HL-60 (cell line): ENCODE results near the gene GALNT4.

ENCODE experiments used
- DNase-seq, 2 experiments: peaks; one replicate each; pipeline ENCODE4 v3.0.0-alpha.2; 2010 to 2020; ENCODE audit warnings: low read depth in 1 of 2, low spot score in 1 of 2
- H3K27ac ChIP-seq: fragments of 250-450 bp; sonication (Bioruptor Pico); replicated peaks from 2 replicates; pipeline ENCODE4 v1.5.1; 2020; ENCODE audit warnings: mild to moderate bottlenecking, moderate library complexity
- H3K27me3 ChIP-seq: fragments of 250-450 bp; sonication (Bioruptor Pico); 2 replicates; pipeline ENCODE4 v1.5.1; 2021; ENCODE audit warnings: mild to moderate bottlenecking, moderate library complexity; ENCODE audit not compliant: insufficient read depth, poor library complexity, severe bottlenecking
- H3K4me3 ChIP-seq: replicated peaks from 2 replicates; pipeline ENCODE4 v1.5.1; 2011; ENCODE audit warnings: mild to moderate bottlenecking, control low read depth, low read length; ENCODE audit not compliant: insufficient read depth
- GABPA ChIP-seq: IDR thresholded peaks from 2 replicates; pipeline ENCODE4 v1.6.1; 2012; ENCODE audit warnings: low read depth
- POLR2AphosphoS5 ChIP-seq: IDR thresholded peaks from 2 replicates; pipeline ENCODE4 v1.6.1; 2012; ENCODE audit warnings: low read depth
- SPI1 ChIP-seq: IDR thresholded peaks from 2 replicates; pipeline ENCODE4 v1.6.1; 2012; ENCODE audit warnings: low read depth, mild to moderate bottlenecking, borderline replicate concordance
- TF ChIP-seq, protein P1 (sequence below): IDR thresholded peaks from 2 replicates; pipeline ENCODE4 v1.6.1; 2012; ENCODE audit warnings: low read depth; ENCODE audit not compliant: insufficient replicate concordance
- TF ChIP-seq, protein P2 (sequence below): IDR thresholded peaks from one replicate; pipeline ENCODE4 v1.5.1; 2011; ENCODE audit warnings: low read length, control low read depth, inconsistent platforms; ENCODE audit not compliant: insufficient read depth

GALNT4 gene

DNA sequence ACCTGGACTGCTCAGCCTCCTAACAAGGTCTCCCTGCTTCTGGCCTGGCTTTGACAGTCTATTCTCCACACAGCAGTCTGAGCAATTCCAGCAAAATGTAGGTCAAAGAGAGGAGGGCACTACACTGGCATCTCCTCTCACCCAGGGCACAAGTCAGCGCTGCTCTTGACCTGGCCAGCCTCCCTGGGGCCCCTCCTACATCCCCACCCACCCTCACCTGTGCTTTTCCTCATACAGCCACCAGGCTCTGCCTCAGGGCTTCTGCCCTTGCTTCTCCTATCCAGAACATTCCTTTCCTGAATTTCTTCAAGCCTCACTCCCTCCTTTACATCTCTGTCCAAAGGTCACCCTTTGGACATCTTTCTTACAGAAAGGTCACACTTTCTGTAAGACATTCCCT is 33.7 kb downstream of the GALNT4 start:
- DNase-seq = no peak
- Histone ChIP-seq H3K27me3 (no peaks in the 10 kb centered on the region), H3K27ac (no peak overlapping the region), H3K4me3 (no peak overlapping the region)
- TF ChIP-seq SPI1 = no peak
- no peak for TF ChIP-seq POLR2AphosphoS5
- no peak for TF ChIP-seq GABPA
- TF ChIP-seq, protein P1, sequence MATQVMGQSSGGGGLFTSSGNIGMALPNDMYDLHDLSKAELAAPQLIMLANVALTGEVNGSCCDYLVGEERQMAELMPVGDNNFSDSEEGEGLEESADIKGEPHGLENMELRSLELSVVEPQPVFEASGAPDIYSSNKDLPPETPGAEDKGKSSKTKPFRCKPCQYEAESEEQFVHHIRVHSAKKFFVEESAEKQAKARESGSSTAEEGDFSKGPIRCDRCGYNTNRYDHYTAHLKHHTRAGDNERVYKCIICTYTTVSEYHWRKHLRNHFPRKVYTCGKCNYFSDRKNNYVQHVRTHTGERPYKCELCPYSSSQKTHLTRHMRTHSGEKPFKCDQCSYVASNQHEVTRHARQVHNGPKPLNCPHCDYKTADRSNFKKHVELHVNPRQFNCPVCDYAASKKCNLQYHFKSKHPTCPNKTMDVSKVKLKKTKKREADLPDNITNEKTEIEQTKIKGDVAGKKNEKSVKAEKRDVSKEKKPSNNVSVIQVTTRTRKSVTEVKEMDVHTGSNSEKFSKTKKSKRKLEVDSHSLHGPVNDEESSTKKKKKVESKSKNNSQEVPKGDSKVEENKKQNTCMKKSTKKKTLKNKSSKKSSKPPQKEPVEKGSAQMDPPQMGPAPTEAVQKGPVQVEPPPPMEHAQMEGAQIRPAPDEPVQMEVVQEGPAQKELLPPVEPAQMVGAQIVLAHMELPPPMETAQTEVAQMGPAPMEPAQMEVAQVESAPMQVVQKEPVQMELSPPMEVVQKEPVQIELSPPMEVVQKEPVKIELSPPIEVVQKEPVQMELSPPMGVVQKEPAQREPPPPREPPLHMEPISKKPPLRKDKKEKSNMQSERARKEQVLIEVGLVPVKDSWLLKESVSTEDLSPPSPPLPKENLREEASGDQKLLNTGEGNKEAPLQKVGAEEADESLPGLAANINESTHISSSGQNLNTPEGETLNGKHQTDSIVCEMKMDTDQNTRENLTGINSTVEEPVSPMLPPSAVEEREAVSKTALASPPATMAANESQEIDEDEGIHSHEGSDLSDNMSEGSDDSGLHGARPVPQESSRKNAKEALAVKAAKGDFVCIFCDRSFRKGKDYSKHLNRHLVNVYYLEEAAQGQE = no peak
- TF ChIP-seq, protein P2, sequence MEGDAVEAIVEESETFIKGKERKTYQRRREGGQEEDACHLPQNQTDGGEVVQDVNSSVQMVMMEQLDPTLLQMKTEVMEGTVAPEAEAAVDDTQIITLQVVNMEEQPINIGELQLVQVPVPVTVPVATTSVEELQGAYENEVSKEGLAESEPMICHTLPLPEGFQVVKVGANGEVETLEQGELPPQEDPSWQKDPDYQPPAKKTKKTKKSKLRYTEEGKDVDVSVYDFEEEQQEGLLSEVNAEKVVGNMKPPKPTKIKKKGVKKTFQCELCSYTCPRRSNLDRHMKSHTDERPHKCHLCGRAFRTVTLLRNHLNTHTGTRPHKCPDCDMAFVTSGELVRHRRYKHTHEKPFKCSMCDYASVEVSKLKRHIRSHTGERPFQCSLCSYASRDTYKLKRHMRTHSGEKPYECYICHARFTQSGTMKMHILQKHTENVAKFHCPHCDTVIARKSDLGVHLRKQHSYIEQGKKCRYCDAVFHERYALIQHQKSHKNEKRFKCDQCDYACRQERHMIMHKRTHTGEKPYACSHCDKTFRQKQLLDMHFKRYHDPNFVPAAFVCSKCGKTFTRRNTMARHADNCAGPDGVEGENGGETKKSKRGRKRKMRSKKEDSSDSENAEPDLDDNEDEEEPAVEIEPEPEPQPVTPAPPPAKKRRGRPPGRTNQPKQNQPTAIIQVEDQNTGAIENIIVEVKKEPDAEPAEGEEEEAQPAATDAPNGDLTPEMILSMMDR = no peak

DNA sequence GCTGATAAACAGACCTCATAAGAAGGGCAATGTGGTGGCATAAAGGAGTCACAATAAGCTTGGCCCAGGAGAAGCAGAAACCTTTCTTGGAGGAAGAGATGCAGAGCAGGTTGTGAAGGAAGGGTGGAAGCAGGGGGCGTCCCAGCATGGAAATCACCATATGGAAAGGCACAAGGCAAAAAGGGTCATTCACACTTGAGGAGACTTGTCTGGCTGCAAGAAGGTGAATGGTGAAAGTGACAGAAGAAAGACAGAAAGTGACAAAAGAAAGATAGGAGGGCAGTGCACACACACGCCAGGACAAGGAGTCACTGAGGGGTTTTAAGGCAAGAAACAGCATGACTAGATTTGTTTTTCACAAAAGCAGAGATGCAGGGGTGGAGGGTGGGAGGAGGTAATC is 38.3 kb downstream of the GALNT4 start:
- no peaks in the 10 kb centered on the region for H3K27me3 ChIP-seq

DNA sequence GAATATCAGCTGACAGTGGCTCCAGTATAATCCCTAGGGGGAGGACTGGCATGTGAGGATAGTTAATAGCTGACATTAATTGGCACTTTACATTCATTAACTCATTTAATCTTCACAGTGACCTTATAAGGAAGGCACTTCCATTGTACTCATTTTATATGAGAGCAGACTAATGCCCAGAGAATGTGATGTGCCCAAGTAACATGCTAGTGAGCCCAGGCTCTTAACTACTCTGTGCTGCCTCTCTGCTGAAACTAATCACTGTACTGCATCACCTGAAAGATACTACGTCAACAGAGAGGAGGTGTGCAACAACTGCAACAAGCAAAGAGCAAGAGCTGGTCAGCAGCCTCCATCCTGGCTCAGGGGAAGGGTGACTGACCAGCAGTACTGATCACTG is 40.1 kb downstream of the GALNT4 start:
- Histone ChIP-seq H3K27me3 (no peaks in the 10 kb centered on the region), H3K27ac (no peak overlapping the region), H3K4me3 (no peak overlapping the region)
- TF ChIP-seq SPI1 (no peak), GABPA (no peak), POLR2AphosphoS5 (no peak)
- TF ChIP-seq, protein P2 = no peak
- TF ChIP-seq, protein P1 = no peak
- no peak for DNase-seq

More for the DNA sequence above, 38.3 kb downstream of the GALNT4 start:
- Histone ChIP-seq H3K4me3 (no peak overlapping the region), H3K27ac (no peak overlapping the region)
- TF ChIP-seq, protein P2 = no peak
- TF ChIP-seq, protein P1 = no peak
- TF ChIP-seq GABPA = no peak
- TF ChIP-seq POLR2AphosphoS5 = no peak
- TF ChIP-seq SPI1 = no peak
- DNase-seq = no peak
